Suprapubic skin (tissue), 4 donors: ENCODE data around the gene ZRANB1. TPM values are rescaled to one million over a fixed set of nuclear protein-coding genes. Genes with fewer than 3 reads are reported as not detected.

ENCODE experiments used
- DNase-seq, 2 donors: peaks; one replicate each; pipeline ENCODE4 v3.0.0-alpha.2; 2019; ENCODE audit warnings: low spot score in 2 of 2
- H3K27ac ChIP-seq: fragments of 200-600 bp; sonication (generic); one replicate; pipeline ENCODE4 v1.5.1; 2019
- H3K27me3 ChIP-seq: fragments of 200-600 bp; sonication (generic); one replicate; pipeline ENCODE4 v1.5.1; 2019
- H3K36me3 ChIP-seq: fragments of 200-600 bp; sonication (generic); one replicate; pipeline ENCODE4 v1.5.1; 2019
- H3K4me1 ChIP-seq: fragments of 200-600 bp; sonication (generic); one replicate; pipeline ENCODE4 v1.5.1; 2019
- H3K4me3 ChIP-seq: fragments of 200-600 bp; sonication (generic); one replicate; pipeline ENCODE4 v1.5.1; 2019; ENCODE audit warnings: mild to moderate bottlenecking
- H3K9me3 ChIP-seq: fragments of 200-600 bp; sonication (generic); one replicate; pipeline ENCODE4 v1.5.1; 2019
- CTCF ChIP-seq, 2 donors: fragments of 200-600 bp in 1 of 2; fragments of 450-650 bp in 1 of 2; sonication (generic) in 1 of 2; IDR thresholded peaks; one replicate each; pipeline ENCODE4 v1.5.1; 2016 to 2019; ENCODE audit warnings: antibody characterized with exemption in 2 of 2, mild to moderate bottlenecking in 1 of 2, moderate library complexity in 1 of 2
- EP300 ChIP-seq: sonication (generic); formaldehyde crosslinking; IDR thresholded peaks from one replicate; pipeline ENCODE4 v1.6.1; 2017; ENCODE audit warnings: antibody characterized with exemption
- POLR2A ChIP-seq, 2 donors: fragments of 450-650 bp; IDR thresholded peaks; one replicate each; pipeline ENCODE4 v1.6.1; 2017; ENCODE audit warnings: antibody characterized with exemption in 2 of 2, mild to moderate bottlenecking in 2 of 2, moderate library complexity in 2 of 2
- POLR2AphosphoS5 ChIP-seq, 3 donors: sonication (generic); formaldehyde crosslinking; IDR thresholded peaks; one replicate each; pipeline ENCODE4 v1.6.1; 2017; ENCODE audit warnings: antibody characterized with exemption in 3 of 3
- WGBS: methylation state at CpG from one replicate; pipeline ENCODE4 v1.1.5; 2018; 5-methylcytosine and 5-hydroxymethylcytosine counted together
- total RNA-seq, 4 donors: library from RNA; depleted of rRNA; stranded (reverse); fragments of >200 nt; gene quantifications; one replicate each; pipeline ENCODE4 v1.1.0, GENCODE V29; 2016

The ZRANB1 gene
- total RNA-seq, 4 donors from 2014 or later: 21.2 to 37.9 (median 30.2) TPM

GRCh38 chr10:124916585-124917427 lies 25.1 kb upstream of the ZRANB1 start:
- Histone ChIP-seq H3K27ac (peak overlapping the region; percentile 100), H3K4me3 (peak overlapping the region; percentile 92), H3K27me3 (no peaks in the 10 kb centered on the region), H3K36me3 (no peaks in the 10 kb centered on the region), H3K4me1 (peaks cover 44% of the 10 kb centered on the region), H3K9me3 (no peaks in the 10 kb centered on the region)
- 0% methylated on average over 1 of the region's 126 CpGs for WGBS
- DNase-seq: peak; percentile 99
- TF ChIP-seq CTCF (IDR thresholded peaks at IDR 0.05) (no peak), POLR2A (IDR thresholded peaks at IDR 0.05) (peak in 1 of 2 donors; percentile 93), POLR2AphosphoS5 (IDR thresholded peaks at IDR 0.05) (peak; percentile 36 to 80 (median 58))

GRCh38 chr10:124917428-124918190 lies 24.3 kb upstream of the ZRANB1 start:
- Histone ChIP-seq H3K27ac (peak overlapping the region; percentile 100), H3K27me3 (no peaks in the 10 kb centered on the region), H3K36me3 (peaks cover under 1% of the 10 kb centered on the region), H3K9me3 (no peaks in the 10 kb centered on the region), H3K4me1 (peaks cover 44% of the 10 kb centered on the region), H3K4me3 (peak overlapping the region; percentile 92)
- TF ChIP-seq EP300 (no peak), POLR2AphosphoS5 (IDR thresholded peaks at IDR 0.05) (peak in 1 of 3 donors; percentile 21), POLR2A (IDR thresholded peaks at IDR 0.05) (no peak)
- under 1% methylated on average over 17 of the region's 46 CpGs for WGBS
- peak in 1 of 2 donors; percentile 74 for DNase-seq

- DNase-seq: no peak
- H3K27me3 ChIP-seq: no peaks in the 10 kb centered on the region
- TF ChIP-seq POLR2AphosphoS5 (IDR thresholded peaks at IDR 0.05) (no peak), POLR2A (IDR thresholded peaks at IDR 0.05) (no peak), EP300 (no peak), CTCF (IDR thresholded peaks at IDR 0.05) (no peak)
- no peaks in the 10 kb centered on the region for H3K9me3 ChIP-seq
- peak overlapping the region; percentile 100 for H3K27ac ChIP-seq
- H3K4me1 ChIP-seq: peaks cover 44% of the 10 kb centered on the region
- 28% methylated on average over 15 of the region's 15 CpGs for WGBS
- H3K4me3 ChIP-seq: peak overlapping the region; percentile 92
- H3K36me3 ChIP-seq: peaks cover 7% of the 10 kb centered on the region
Measured at GRCh38 chr10:124918191-124918830, 23.6 kb upstream of the ZRANB1 start.

- Histone ChIP-seq H3K27me3 (no peaks in the 10 kb centered on the region), H3K27ac (peak overlapping the region; percentile 100), H3K4me3 (peak overlapping the region; percentile 92), H3K36me3 (peaks cover 7% of the 10 kb centered on the region), H3K9me3 (no peaks in the 10 kb centered on the region), H3K4me1 (peaks cover 45% of the 10 kb centered on the region)
- DNase-seq: no peak
- WGBS: 86% methylated on average over 3 of the region's 3 CpGs
- TF ChIP-seq CTCF (IDR thresholded peaks at IDR 0.05) (no peak), POLR2AphosphoS5 (IDR thresholded peaks at IDR 0.05) (no peak), POLR2A (IDR thresholded peaks at IDR 0.05) (no peak), EP300 (no peak)
Measured at GRCh38 chr10:124918906-124919305, 23.0 kb upstream of the ZRANB1 start.

- H3K36me3 ChIP-seq: peaks cover 7% of the 10 kb centered on the region
- H3K4me1 ChIP-seq: peaks cover 39% of the 10 kb centered on the region
- no peak overlapping the region for H3K4me3 ChIP-seq
- TF ChIP-seq CTCF (IDR thresholded peaks at IDR 0.05) (no peak), EP300 (no peak), POLR2AphosphoS5 (IDR thresholded peaks at IDR 0.05) (no peak), POLR2A (IDR thresholded peaks at IDR 0.05) (no peak)
- WGBS: 67% methylated on average over 1 of the region's 1 CpG
- H3K27ac ChIP-seq: no peak overlapping the region
- no peak for DNase-seq
- H3K9me3 ChIP-seq: no peaks in the 10 kb centered on the region
- H3K27me3 ChIP-seq: no peaks in the 10 kb centered on the region
Measured at GRCh38 chr10:124921261-124921660, 20.7 kb upstream of the ZRANB1 start.
